NCI-H526 (cell line): ENCODE measurements around the gene TFEC.
"Not testable (repeated sequence)": the region's sequence is repeated elsewhere in the genome, so short reads cannot be mapped to it uniquely, and the experiment has no call there.

Source experiments
- DNase-seq, 2 experiments: peaks; one replicate each; lab custom pipeline; 2025; lab: John Stamatoyannopoulos, UW

The TFEC gene

GRCh38 chr7:116030651-116031276 is at the start of gene TFEC:
TSS of gene TFEC (minus strand) at chr7:116030763. CDS start at chr7:115984441, 46,322 bp downstream.
- no peak for DNase-seq

GRCh38 chr7:116075351-116076145 is 45.0 kb upstream of the TFEC start:
- DNase-seq = no peak

- no peak for DNase-seq
These were observed 41.1 kb upstream of the TFEC start for GRCh38 chr7:116071629-116072028.

GRCh38 chr7:116064179-116064578 is 33.6 kb upstream of the TFEC start:
- DNase-seq = no peak

GRCh38 chr7:116062666-116063065 is 32.1 kb upstream of the TFEC start:
- DNase-seq = no peak

- DNase-seq = no peak
These were observed 21.4 kb upstream of the TFEC start for GRCh38 chr7:116052006-116052405.

GRCh38 chr7:116047261-116047660 is 16.7 kb upstream of the TFEC start:
- not testable (repeated sequence) for DNase-seq

- no peak for DNase-seq
These were observed 15.0 kb upstream of the TFEC start for GRCh38 chr7:116045532-116045931.

- DNase-seq = peak; percentile 12 to 45
These were observed 11.1 kb upstream of the TFEC start for GRCh38 chr7:116041615-116042014.

- DNase-seq = no peak
These were observed 6.8 kb upstream of the TFEC start for GRCh38 chr7:116037401-116037800.

GRCh38 chr7:116034411-116034810 is 3.8 kb upstream of the TFEC start:
- DNase-seq = no peak

GRCh38 chr7:116032886-116033285 is 2.3 kb upstream of the TFEC start:
- no peak for DNase-seq

- DNase-seq = no peak
These were observed 1.8 kb downstream of the TFEC start for GRCh38 chr7:116028787-116029186.

GRCh38 chr7:116027786-116028185 is 2.8 kb downstream of the TFEC start:
- no peak for DNase-seq

GRCh38 chr7:116024826-116025809 is 5.4 kb downstream of the TFEC start:
- DNase-seq = no peak

- no peak for DNase-seq
These were observed 9.3 kb downstream of the TFEC start for GRCh38 chr7:116021237-116021636.

- no peak for DNase-seq
These were observed 11.8 kb downstream of the TFEC start for GRCh38 chr7:116018731-116019130.

- DNase-seq = no peak
These were observed 16.9 kb downstream of the TFEC start for GRCh38 chr7:116013675-116014074.

- no peak for DNase-seq
These were observed 19.0 kb downstream of the TFEC start for GRCh38 chr7:116011584-116011983.

GRCh38 chr7:116004762-116005161 is 25.8 kb downstream of the TFEC start:
- not testable (repeated sequence) for DNase-seq

- DNase-seq = no peak
These were observed 33.3 kb downstream of the TFEC start for GRCh38 chr7:115997221-115997620.

- DNase-seq = no peak
These were observed 34.9 kb downstream of the TFEC start for GRCh38 chr7:115995701-115996100.
